Effector CD4-positive, alpha-beta T cell (primary cell): ENCODE measurements around the gene FAXDC2.

Experiments
- DNase-seq: peaks from one replicate; pipeline ENCODE4 v3.0.0-alpha.2; 2020
- total RNA-seq: gene quantifications from one replicate; lab custom pipeline; 2026; lab: John Stamatoyannopoulos, UW

The FAXDC2 gene
- total RNA-seq: 0.56 reads per million

- no peak for DNase-seq
Observed at GRCh38 chr5:154850255-154851062, at the start of gene FAXDC2. TSS of gene FAXDC2 (minus strand) at chr5:154850603. CDS start at chr5:154838178, 12,425 bp downstream.

GRCh38 chr5:154900066-154900465 is 49.7 kb upstream of the FAXDC2 start:
- no peak for DNase-seq

- no peak for DNase-seq
Observed at GRCh38 chr5:154899151-154899816, 48.9 kb upstream of the FAXDC2 start.

- no peak for DNase-seq
Observed at GRCh38 chr5:154898210-154898609, 47.8 kb upstream of the FAXDC2 start.

GRCh38 chr5:154896562-154897165 is 46.3 kb upstream of the FAXDC2 start:
- no peak for DNase-seq

GRCh38 chr5:154895606-154896561 is 45.5 kb upstream of the FAXDC2 start:
- no peak for DNase-seq

- no peak for DNase-seq
Observed at GRCh38 chr5:154893381-154893780, 43.0 kb upstream of the FAXDC2 start.

- no peak for DNase-seq
Observed at GRCh38 chr5:154892369-154892771, 42.0 kb upstream of the FAXDC2 start.

GRCh38 chr5:154885439-154885838 is 35.0 kb upstream of the FAXDC2 start:
- DNase-seq: no peak

- no peak for DNase-seq
Observed at GRCh38 chr5:154884424-154884823, 34.0 kb upstream of the FAXDC2 start.

GRCh38 chr5:154881986-154882385 is 31.6 kb upstream of the FAXDC2 start:
- no peak for DNase-seq

GRCh38 chr5:154878642-154879335 is 28.4 kb upstream of the FAXDC2 start:
- DNase-seq: no peak

GRCh38 chr5:154873791-154874331 is 23.5 kb upstream of the FAXDC2 start:
- no peak for DNase-seq

GRCh38 chr5:154871734-154872133 is 21.3 kb upstream of the FAXDC2 start:
- no peak for DNase-seq

- no peak for DNase-seq
Observed at GRCh38 chr5:154868702-154869101, 18.3 kb upstream of the FAXDC2 start.

GRCh38 chr5:154866841-154867240 is 16.4 kb upstream of the FAXDC2 start:
- DNase-seq: no peak

GRCh38 chr5:154865466-154866184 is 15.2 kb upstream of the FAXDC2 start:
- no peak for DNase-seq

GRCh38 chr5:154863291-154864080 is 13.1 kb upstream of the FAXDC2 start:
- no peak for DNase-seq

- no peak for DNase-seq
Observed at GRCh38 chr5:154862766-154863165, 12.4 kb upstream of the FAXDC2 start.

- no peak for DNase-seq
Observed at GRCh38 chr5:154861946-154862345, 11.5 kb upstream of the FAXDC2 start.
